ENCODE data around the gene PPP6R3.

PPP6R3 gene

DNA sequence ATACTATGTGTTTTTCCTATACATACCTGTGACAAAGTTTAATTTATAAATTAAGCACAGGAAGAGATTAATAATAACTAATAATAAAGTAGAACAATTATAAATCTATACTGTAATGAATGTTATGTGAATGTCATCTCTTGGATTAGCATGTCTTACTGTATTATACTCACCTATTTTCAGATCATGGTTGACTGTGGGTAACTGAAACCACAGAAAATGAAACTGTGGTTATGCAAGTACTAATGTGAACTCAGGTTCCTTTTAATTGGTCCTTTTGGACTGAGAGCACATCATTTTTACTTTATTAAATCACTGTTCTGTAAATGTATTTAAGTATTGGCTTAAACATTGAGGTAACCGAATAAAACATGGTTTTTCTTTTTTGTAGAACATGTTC, 108.8 kb downstream of the PPP6R3 start:
- DNase-seq, result no peak

DNA sequence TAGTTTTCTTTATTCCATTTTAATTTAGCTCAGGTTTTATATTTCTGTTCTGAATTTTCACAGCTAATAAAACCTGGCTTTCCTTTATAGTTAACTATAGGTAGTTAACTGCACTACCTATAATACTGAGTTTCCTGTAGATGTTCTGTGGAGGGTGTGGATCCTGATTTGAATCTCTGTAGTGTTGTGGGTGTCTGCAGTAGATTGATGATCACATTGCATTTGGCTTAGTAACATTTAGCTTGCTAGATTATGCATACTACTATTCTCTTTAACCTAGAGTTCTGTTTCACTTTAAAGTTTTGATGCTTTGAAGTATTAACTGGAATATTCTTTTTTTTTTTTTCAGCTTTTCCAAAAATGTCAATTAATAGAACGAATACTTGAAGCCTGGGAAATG, 110.1 kb downstream of the PPP6R3 start:
- DNase-seq, result no peak

DNA sequence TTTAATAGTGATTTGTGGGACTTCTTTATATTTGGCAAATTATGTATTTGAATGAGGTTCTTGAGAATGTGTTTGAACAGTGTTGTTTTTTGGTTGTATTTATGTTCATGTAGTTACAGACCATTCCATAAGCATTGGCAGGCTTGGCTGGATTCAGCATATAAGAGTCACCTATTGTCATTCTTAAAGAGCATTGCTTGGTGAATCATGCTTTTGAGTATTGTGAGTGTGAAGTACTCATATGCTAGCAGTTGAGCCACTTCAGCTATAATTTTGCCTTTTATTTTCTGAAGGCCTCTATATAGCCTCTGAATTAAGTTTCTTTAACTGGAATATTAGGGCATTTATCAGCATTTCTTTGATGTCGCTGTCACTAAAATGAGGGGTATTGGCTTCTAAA, 113.8 kb downstream of the PPP6R3 start:
- DNase-seq, result no peak

DNA sequence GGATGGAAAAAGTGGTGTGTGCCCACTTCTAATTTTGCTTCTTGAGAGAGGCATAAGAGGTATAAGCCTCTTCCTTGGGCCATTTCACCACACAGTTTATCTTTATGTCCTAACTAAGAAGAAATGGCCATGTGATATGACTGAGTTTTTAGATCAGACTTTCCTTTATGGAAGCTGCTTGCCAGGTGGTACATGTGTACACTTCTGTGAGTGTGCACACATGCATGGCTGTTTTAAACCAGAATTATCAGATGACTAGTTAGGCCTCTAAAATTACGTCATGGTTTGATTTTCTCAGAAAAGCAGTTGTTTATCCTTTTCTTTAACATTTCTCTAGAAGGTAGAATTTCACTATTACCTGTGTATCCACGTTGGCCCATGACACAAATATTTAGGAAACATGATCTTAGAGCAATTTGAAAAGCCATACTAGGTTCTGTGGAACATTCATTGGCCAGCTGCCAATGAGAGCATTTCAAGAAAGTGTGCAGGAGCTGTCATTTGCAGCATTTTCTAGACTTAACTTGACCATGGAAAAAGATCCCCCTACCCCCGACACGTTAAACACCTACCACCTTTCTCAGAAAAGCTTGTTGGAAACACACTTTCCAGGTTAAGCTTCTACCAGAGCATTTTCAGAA, 114.6 kb downstream of the PPP6R3 start:
- DNase-seq, result no peak

DNA sequence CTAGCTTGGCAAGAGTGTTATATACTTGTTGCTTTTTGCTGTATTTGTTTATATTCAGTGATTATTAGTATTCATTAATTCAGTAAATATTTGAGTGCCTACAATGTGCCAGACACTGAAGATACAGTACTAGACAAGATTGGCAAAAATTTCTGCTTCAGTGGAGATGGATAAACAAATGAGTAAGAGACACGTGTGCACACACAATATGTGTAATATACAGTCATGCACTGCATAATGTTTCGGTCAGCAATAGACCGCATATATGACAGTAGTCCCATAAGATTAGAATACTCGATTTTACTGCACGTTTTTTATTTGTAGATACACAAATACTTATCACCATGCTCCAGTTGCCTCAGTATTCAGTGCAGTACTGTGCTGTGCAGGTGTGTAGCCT, 118.9 kb downstream of the PPP6R3 start:
- no peak for DNase-seq

DNA sequence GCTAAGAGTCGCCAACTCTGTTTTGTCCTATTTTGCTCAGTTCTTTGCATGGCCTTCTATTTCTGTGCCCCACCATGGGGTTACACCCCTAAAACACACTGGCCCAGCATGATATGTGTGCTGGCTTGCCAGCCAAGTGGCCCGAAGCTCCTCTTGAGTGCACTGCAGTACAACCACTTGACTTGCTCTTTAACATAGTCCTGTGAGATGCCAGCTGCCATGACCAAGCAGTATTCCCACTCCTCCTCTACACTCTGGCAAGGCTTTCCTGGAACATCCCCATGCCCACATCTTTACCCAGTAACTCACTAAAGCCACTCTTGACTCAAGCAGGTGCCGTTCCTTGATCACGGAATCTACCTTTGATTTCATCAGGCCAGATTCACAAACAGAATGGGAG, 120.9 kb downstream of the PPP6R3 start:
- no peak for DNase-seq

DNA sequence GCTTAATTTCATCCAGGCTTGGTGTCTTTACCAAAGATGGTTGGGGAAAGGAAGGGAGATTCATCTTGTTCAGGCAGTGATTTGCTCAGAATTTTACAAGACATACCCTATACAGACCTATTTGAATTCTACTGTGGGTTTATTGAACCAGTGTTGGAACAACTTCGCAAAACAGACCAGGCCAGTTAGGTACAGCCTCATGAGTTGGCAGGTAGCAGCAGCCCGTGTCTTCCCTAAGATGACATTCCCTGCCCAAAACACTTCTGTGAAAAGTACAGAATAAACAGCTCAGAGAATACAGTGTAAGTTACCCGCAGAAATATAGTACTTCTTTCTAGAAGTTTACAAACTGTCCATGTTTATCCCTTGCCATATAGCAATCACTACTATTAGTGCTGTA, 121.3 kb downstream of the PPP6R3 start:
- no peak for DNase-seq

DNA sequence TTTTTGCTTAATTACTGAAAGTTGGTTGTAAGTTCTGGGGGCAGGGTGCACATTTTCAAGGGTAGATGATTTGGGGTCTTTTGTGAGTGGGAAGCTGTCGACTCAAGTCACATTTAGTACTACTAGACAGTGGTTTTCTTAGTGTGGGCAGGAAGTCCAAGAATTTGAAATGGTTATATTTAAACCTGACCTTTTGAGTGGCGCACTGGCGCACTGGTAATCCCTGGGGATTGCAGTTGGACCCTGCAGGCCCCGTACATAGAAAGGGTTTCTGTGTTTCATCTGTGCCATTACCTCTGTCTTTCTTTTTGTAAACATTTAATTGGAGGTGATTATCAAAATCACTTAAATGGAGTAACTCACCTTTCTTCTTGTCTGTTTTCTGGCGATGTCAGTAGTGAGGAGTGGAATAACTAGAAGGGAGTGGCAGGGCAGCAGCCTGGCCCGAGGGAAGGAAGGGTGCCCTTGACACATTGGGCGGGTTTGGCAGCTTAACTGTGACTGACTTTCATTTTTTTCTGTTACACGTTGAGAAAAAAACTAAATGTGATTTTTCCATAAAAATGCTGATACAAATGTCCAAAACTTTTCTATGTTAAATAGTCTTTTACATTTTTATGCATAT, 122.0 kb downstream of the PPP6R3 start:
- DNase-seq, result no peak

DNA sequence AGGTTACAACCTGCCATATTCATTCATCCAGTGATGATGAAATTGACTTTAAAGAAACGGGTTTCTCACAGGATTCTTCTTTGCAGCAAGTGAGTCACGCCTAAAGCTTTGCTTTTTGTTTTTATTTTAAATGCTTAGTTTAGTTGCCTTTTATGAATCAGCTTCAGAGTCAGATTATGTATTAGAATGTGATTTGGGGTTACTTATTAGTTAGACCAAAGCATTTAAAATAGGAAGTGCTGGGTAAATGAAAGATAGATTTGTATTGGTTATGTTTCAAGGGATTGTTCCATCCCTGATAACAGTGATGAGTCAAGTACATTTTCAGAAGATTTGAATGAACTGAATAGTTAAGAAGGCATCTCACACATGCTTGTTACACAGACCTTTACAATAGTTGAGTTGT, 122.5 kb downstream of the PPP6R3 start:
- DNase-seq, result peak; percentile 5

DNA sequence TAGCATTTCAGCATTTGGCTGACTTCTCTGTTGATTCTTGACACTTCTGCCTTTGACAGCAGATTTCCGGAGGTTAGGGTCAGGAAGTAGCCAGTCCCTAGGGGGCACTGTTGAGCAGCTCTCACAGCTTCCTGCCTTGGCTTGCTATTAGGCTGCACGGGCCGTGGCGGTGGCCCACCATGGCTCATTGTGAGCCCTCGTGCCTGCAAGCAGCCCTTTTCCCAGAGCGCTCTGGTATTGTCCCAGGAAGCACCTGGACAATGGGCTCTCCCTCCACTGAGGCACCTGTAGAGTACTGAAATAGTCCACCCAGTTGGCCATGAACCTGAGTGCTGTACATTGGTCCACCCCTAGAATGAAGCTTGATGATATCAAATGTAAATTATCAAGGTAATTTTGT, 123.5 kb downstream of the PPP6R3 start:
- peak; percentile 35 for DNase-seq

DNA sequence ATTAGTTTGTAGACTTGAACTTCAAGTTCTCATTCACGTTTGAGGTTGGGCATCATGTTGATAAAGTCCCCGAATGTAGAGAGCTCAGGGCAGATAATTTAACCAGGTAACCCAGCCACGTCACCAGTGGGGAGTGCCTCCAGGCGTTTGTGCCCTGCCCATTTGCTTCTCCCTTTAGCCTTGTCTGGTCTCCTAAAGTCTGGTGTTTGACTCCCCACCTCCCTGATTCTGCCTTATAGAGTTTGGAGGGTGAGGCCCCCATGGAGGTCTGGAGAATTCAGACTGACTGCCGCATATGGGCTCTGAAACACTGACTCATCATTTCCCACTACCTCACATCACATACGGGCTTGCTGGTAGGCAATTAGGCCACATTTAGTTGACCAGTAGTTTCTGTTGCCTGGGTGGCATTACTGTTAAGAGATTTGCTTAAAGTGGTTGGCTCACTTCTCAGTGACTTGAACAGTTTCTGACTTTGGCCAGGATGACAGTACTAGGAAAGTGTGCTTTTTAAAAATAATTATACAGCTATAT, 124.5 kb downstream of the PPP6R3 start:
- DNase-seq, result no peak

DNA sequence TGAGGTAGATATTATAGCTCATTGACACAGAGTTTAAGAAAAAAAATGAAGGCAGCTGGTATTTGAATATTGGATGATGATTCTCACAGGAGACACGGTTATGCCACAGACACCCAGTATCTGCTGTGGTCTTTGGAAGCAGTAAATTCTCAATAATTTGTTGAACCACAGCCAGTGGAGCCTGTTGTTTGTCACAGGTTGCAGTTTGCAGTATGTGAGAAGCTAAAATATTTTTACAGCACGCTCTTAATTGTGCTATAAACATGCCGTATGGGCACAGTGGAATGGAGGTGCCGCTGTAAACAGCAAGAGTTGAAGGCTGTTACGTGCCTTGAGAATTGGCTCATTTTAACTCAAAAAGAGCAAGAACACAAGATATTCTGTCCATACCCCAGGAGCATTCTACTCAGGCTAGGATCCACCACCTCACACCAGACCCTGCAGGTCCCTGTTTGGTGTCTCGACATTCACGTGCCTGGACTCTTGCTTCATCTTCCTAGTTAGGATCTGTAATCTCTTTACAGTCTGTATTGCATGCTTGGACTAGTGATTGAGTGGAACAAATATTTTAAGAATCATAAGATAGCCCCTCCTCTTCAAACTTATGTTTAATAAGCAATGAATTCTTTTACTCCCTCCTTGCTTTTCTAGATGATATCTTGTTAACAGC, 129.1 kb downstream of the PPP6R3 start:
- no peak for DNase-seq

DNA sequence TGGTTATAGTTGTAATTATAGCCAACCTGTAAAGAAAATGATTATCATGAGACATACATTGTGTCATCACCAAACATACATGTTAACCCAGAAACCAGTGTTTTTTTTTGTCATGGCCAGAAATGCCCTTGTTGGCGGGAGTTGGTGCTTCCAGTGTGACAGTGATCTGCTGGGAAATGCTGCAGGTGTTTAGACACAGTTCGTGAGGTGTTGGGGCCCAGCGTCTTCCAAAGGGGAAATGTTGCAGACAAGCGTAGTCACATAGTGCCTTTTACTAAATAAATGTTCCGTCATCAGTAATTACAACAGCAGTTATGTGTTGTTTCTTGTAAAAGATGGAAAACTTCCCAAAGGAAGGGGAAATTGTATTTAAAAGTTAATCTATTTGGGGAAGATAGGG, 131.2 kb downstream of the PPP6R3 start:
- no peak for DNase-seq

DNA sequence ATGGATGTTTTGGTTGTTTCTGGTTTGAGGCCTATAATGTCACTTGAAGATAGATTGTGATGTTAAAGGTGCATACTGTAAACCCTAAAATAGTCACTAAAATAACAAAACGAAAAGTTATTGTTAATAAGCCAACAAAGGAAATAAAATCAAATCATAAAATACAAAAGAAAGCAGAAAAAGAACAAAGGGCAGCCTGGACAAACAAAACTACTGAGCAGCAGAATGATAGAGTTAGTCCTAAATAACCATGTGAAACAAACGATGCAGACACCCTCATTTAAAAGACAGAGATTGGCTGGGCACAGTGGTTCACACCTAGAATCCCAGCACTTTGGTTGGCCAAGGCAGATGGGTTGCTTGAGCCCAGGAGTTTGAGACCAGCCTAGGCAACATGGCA, 132.9 kb downstream of the PPP6R3 start:
- no peak for DNase-seq

DNA sequence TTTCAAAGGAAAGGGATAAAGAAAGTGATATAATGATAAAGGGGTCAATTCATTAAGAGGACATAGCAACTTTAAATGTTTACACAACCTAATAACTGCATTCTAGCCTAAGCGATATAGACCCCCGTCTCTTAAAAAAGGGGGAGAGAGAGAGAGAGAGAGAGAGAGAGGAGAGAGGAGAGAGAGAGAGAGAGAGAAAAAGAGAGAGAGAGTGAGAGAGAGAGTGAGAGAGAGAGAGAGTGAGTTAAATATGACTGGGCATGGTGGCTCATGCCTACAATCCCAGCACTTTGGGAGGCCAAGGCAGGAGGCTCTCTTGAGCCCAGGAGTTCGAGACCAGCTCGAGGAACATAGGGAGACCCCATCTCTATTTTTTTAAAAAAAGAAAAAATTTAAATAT, 133.6 kb downstream of the PPP6R3 start:
- no peak for DNase-seq

DNA sequence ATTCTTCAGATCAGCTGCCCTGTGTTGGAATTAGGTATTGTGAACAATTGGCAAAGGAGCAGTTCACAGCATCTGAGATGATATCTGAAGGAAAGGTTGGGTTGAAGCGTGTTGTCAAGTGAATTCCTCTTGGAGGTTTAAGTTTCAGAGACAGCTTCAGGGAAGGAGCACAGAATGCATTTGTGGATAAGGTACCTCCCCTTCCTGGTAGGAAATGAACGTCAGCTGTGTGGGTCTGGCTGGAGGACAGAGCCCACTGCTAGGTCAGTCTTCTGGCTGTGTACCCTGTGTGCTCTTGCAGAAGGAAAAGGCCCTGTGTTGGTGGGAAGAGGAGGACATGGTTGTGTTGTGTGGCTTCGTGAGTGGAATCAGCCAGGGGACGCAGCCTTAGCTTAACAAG, 135.7 kb downstream of the PPP6R3 start:
- DNase-seq, result no peak

DNA sequence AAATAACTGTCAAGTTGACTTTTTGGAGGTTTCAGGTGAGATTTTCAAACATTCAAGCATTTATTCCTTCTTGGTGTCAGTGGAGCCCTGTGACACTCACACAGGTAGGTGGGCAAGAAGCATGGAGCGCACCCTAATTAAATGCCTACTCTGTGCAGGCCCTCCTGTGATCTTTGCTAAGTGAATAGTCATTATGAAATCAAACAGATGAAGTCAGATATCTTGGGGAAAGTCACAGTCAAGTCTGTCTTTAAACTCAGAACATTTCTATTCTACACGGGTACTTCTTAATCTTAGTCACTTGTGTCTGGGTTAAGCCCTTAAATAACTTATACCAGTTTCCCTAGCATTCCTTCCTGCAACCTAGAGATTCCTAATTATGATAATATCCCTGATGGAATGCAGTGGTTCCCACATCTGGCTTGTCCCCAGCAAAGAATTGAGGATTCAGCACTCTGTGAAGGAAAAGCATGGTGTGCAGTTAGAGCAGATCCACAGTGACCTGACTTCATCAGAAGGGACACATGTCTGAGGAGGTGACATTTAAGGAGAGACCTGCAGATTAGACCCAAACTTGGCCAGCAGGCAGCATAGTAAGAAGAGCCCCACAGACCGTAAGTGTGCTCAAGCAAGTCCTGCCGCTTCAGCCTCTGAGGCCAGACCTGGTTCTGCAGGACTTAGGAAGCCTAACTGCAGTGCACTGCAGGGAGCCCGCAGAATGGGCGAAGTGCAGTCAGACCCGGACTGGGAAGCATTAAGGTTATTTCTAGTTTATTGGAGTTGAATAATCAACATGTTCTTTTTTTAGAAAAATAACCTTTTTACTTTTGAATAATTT, 138.5 kb downstream of the PPP6R3 start:
- no peak for DNase-seq

DNA sequence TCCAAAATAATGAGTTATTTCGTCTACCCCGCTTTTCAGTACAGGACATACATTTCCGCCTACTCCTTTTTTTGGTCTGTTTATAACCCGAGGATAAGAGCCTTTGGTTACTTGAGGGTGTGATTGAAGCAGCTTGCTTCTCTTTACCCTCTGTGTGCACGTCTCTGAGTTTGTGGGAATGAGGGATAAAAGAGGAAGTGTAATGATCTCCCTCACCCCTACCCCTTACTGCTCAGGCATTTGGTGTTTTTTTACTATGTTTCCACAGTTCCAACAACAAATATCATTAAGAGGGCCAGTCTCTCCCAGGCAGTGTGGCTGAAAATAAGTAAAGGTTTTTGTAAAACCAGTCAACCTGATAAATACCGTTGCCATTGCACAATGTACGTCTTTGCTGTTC, 140.6 kb downstream of the PPP6R3 start:
- no peak for DNase-seq

DNA sequence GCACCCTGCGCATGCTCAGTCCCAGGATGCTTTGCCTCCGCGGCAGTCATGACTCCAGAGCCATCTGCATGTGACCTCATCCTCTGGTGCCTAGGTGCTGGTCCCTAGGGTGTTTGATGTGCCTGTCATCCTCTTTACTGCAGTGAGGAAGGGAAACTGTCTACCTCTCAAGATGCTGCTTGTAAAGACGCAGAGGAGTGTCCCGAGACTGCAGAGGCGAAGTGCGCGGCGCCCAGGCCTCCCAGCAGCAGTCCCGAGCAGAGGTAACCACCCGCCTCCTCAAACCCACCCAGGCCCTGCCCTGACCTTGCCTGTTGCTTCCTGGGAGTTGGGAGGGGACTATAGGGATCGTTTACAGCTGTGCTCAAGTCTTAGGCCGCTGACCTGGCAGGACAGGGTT, 149.2 kb downstream of the PPP6R3 start:
- no peak for DNase-seq

DNA sequence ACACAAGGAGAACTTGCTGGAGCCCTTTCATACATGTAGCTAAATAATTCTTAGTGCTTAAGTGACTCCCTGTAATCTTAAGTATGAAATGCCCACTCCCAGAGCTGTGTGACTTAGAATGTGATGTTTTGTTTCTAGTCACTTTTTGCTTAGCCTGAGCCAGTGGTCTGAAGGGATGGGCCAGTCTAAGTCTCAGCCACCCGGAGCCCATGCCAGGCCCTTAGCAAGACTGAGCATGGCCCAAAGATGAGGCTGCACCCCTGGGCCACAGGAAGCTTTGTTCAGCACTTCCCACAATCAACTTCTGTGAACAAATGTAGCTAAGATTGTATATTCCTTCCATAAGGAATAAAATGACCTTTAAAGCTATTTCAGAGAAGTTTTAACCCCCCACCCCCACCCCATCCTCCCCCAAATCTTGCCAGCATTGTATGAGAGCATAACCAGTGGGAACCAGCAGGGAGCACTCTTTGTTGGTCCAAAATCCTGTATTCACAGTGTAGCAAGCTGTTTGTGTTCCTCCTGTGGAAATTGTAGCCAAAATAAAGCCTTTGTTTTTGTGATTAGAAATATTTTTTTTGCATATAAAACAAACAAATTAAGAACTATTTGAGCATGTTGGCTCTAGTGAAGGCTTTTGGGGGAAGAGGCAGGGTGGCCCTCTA, 150.0 kb downstream of the PPP6R3 start:
- no peak for DNase-seq

DNA sequence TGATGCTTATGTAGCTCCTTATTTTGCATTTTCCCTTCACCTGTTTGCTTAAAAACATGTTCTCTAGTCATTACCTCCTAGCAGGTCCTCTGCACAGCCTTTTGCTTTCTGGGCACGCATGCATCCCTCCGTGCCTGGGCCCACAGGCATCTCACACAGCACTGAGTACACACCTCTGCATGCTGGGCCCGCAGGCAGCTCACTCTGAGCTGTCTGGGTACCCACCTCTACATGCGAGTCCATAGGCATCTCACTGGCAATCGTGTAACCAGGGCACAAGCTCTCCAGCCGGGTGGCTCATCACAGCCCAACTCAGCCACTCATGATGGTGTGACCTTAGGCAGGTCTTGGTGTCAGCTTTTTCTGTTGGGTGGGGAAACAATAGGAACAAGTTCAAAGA, 155.1 kb downstream of the PPP6R3 start:
- DNase-seq, result no peak

DNA sequence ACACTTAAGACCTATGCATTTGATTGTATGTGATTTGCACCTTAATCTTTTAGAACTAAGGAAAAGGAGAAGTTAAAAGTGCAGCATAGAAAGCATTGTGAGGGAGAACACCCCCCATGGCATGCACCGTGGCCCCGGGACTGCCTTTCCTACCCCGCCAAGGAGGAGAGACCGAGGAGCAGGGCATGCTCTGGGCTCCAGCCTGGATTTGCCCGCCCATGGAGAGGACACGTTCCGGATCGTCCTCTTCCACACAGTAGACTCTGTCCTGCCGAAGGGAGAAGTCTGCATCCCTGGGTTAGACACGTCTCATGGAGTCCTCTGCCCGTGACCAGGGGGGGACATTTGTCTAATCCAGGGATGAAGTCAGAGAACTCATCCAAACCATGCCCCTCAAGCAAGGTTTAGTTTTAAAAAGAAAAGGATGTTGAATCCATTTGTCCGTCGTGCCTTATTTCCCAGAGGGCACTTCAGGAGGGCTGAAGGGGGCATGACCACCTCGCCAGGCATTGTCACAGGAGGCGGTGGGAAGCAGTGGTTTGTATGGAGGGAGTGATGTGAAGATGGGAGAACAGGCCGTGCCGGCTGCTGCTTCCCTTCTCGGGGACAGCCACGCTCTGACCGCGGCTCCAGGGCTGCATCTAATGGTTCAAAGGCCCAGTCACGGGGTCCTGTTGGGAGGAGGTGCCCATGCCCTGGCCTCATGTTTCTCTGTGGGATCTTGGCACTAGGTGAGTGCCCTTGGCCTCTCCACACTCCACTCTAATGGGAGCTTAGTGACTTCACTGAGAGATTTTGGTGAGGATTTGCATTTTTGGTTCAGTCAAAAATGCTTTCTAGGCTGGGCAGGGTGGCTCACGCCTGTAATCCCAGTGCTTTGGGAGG, 157.6 kb downstream of the PPP6R3 start:
- DNase-seq, result no peak
